ENCODE data around the gene FAM118B. TPM values are rescaled to one million over a fixed set of nuclear protein-coding genes. Genes with fewer than 3 reads are reported as not detected.

The FAM118B gene
- total RNA-seq, 1 experiment from 2014 or later: 13.1 TPM

DNA sequence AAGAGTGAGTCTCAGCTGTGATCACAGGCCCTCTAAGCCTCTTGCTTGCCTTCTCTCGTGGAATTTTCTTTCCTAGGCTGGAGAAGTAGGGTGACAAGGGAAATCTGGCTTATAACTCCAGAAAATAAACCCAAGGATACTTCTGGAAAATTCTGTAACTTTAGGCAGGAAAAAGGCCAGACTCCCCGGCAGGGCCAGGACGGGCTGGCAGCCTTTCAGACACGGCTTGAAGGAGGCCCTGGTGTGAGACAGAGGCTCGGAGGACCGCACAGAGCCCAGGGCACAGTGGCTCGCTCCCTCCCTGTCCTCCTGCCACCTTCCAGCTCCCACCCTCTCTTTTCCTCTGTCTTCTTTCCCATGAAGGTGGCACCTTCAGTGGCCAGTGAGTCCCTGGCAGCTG is 19.2 kb upstream of the FAM118B start:
- Histone ChIP-seq H2AFZ (no peak overlapping the region), H3K4me1 (replicated peaks; ENCODE audit: insufficient read depth) (no peaks in the 10 kb centered on the region), H3K27me3 (ENCODE audit: insufficient read depth, low read depth) (no peaks in the 10 kb centered on the region), H3F3A (ENCODE audit: insufficient read depth, low read depth) (no peaks in the 10 kb centered on the region), H3K79me2 (ENCODE audit: low read depth) (no peaks in the 10 kb centered on the region), H3K36me3 (ENCODE audit: low read depth) (peaks cover 6% of the 10 kb centered on the region), H3K4me2 (no peak overlapping the region), H4K20me1 (ENCODE audit: insufficient read depth) (peaks cover 6% of the 10 kb centered on the region), H3K4me3 (no peak overlapping the region), H3K9me3 (ENCODE audit: insufficient read depth, low read depth) (no peaks in the 10 kb centered on the region), H3K9me2 (ENCODE audit: insufficient read depth) (no peaks in the 10 kb centered on the region), H3K27ac (no peak overlapping the region)
- DNase-seq: no peak
- intact Hi-C loops (cut with micrococcal nuclease; ENCODE audit: unreplicated experiment): no loop called here
- TF ChIP-seq EZH2 (IDR thresholded peaks at IDR 0.05; ENCODE audit: low read depth): no peak
- TF ChIP-seq, protein P1, sequence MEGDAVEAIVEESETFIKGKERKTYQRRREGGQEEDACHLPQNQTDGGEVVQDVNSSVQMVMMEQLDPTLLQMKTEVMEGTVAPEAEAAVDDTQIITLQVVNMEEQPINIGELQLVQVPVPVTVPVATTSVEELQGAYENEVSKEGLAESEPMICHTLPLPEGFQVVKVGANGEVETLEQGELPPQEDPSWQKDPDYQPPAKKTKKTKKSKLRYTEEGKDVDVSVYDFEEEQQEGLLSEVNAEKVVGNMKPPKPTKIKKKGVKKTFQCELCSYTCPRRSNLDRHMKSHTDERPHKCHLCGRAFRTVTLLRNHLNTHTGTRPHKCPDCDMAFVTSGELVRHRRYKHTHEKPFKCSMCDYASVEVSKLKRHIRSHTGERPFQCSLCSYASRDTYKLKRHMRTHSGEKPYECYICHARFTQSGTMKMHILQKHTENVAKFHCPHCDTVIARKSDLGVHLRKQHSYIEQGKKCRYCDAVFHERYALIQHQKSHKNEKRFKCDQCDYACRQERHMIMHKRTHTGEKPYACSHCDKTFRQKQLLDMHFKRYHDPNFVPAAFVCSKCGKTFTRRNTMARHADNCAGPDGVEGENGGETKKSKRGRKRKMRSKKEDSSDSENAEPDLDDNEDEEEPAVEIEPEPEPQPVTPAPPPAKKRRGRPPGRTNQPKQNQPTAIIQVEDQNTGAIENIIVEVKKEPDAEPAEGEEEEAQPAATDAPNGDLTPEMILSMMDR (conservative IDR thresholded peaks at IDR 0.05): no peak
- CTCF ChIA-PET: no interaction called here
- POLR2A ChIA-PET (ENCODE audit: unreplicated experiment): no interaction called here
- BruUV-seq (replicated peaks): no TSS peak

DNA sequence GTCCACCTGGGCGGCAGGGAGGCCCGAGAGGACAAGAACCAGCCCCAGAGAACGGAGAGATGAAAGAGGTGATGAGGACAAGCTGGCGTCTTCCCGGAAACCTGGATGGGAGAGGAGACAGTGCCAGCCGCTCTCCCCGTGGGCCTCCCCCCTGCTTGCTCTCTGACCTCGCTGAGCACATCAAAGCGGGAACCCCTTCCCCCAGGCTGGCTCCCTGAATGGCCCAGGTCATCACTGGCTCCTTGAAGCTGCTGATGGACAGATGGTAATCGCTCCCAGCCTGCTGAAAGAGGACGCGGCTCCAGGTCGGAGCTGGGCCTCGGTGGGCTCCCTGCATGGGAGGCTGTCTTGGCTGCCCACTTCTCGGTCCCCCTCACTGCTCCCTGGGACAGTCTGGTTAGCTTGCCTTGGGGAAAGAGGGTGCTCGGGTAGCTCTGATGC is 18.5 kb upstream of the FAM118B start:
- POLR2A ChIA-PET (ENCODE audit: unreplicated experiment): no interaction called here
- no peaks in the 10 kb centered on the region for H3K27me3 ChIP-seq (ENCODE audit: insufficient read depth, low read depth)
- no peak overlapping the region for H3K4me2 ChIP-seq

DNA sequence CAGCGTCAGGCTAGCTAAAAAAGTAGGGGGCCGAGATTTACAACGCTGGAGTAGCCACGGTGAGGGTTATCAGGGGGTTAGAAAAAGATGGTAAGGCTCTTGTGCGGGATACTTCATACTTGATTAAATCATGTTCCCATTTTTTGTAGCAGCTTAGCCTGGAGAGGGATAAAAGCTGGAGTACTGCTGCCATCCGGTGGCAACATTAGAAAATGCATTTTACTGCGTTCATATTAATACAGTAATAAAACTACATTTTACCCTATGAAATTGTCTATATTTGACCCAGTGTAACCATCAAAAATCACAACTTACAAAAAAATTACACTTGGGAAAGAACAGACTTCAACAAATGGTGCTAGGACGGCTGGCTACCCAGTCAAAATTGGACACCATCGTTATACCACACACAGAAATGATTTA is 17.4 kb upstream of the FAM118B start:
- no peaks in the 10 kb centered on the region for H3K9me2 ChIP-seq (ENCODE audit: insufficient read depth)
- H3K4me2 ChIP-seq: no peak overlapping the region
- H3K9me3 ChIP-seq (ENCODE audit: insufficient read depth, low read depth): no peaks in the 10 kb centered on the region
- BruUV-seq (replicated peaks): no TSS peak
- no peaks in the 10 kb centered on the region for H3K27me3 ChIP-seq (ENCODE audit: insufficient read depth, low read depth)
- TF ChIP-seq, protein P1 (conservative IDR thresholded peaks at IDR 0.05): peak; percentile 87
- TF ChIP-seq EZH2 (IDR thresholded peaks at IDR 0.05; ENCODE audit: low read depth): no peak
- H2AFZ ChIP-seq: no peak overlapping the region
- H3K4me1 ChIP-seq (replicated peaks; ENCODE audit: insufficient read depth): no peaks in the 10 kb centered on the region
- no peaks in the 10 kb centered on the region for H3K79me2 ChIP-seq (ENCODE audit: low read depth)
- peaks cover 20% of the 10 kb centered on the region for H3K36me3 ChIP-seq (ENCODE audit: low read depth)
- peaks cover 6% of the 10 kb centered on the region for H4K20me1 ChIP-seq (ENCODE audit: insufficient read depth)
- no peaks in the 10 kb centered on the region for H3F3A ChIP-seq (ENCODE audit: insufficient read depth, low read depth)
- ChIA-PET CTCF (interaction anchor here (0.7 to 1.1 kb wide), 2 partner anchors 132 to 271 kb away, joined by 3 to 5 read pairs; no protein-coding TSS in a partner anchor), POLR2A (ENCODE audit: unreplicated experiment) (interaction anchor here (0.6 kb wide), 1 partner anchor 67 kb away, joined by 5 read pairs; no protein-coding TSS in a partner anchor)
- peak in 1 of 2 experiments; percentile 48 for DNase-seq
- no peak overlapping the region for H3K4me3 ChIP-seq
- intact Hi-C loops (cut with micrococcal nuclease; ENCODE audit: unreplicated experiment): loop anchor here (1.0 kb wide), 3 partner anchors 133 to 271 kb away; no protein-coding TSS in a partner anchor
- no peak overlapping the region for H3K27ac ChIP-seq

More for the DNA sequence above, 18.5 kb upstream of the FAM118B start:
- no TSS peak for BruUV-seq (replicated peaks)
- TF ChIP-seq, protein P1 (conservative IDR thresholded peaks at IDR 0.05): no peak
- no peak for TF ChIP-seq EZH2 (IDR thresholded peaks at IDR 0.05; ENCODE audit: low read depth)
- no peaks in the 10 kb centered on the region for H3K4me1 ChIP-seq (replicated peaks; ENCODE audit: insufficient read depth)
- H3K9me3 ChIP-seq (ENCODE audit: insufficient read depth, low read depth): no peaks in the 10 kb centered on the region
- H2AFZ ChIP-seq: no peak overlapping the region
- H3K27ac ChIP-seq: no peak overlapping the region
- H3K4me3 ChIP-seq: no peak overlapping the region
- peaks cover 13% of the 10 kb centered on the region for H3K36me3 ChIP-seq (ENCODE audit: low read depth)
- CTCF ChIA-PET: interaction anchor here (1.1 kb wide), 1 partner anchor 131 kb away, joined by 5 read pairs; no protein-coding TSS in a partner anchor
- no peaks in the 10 kb centered on the region for H3F3A ChIP-seq (ENCODE audit: insufficient read depth, low read depth)
- peaks cover 6% of the 10 kb centered on the region for H4K20me1 ChIP-seq (ENCODE audit: insufficient read depth)
- H3K9me2 ChIP-seq (ENCODE audit: insufficient read depth): no peaks in the 10 kb centered on the region
- intact Hi-C loops (cut with micrococcal nuclease; ENCODE audit: unreplicated experiment): no loop called here
- no peak for DNase-seq
- no peaks in the 10 kb centered on the region for H3K79me2 ChIP-seq (ENCODE audit: low read depth)

All from PC-9 (cell line).